HG03159 (cell line): Measurements from ENCODE around the gene CFDP1.

Source experiments
- ATAC-seq: cut with Tn5 transposase; IDR thresholded peaks from one replicate; pipeline ENCODE4 v1.9.1; 2021; ENCODE audit warnings: mild to moderate bottlenecking, moderate library complexity; ENCODE audit not compliant: unreplicated experiment

CFDP1 gene

GRCh38 chr16:75256696-75257343 lies 176.5 kb downstream of the CFDP1 start:
- no peak for ATAC-seq

GRCh38 chr16:75256059-75256571 lies 177.2 kb downstream of the CFDP1 start:
- ATAC-seq = no peak

GRCh38 chr16:75254359-75254837 lies 178.9 kb downstream of the CFDP1 start:
- no peak for ATAC-seq

GRCh38 chr16:75252946-75253911 lies 180.1 kb downstream of the CFDP1 start:
- no peak for ATAC-seq

GRCh38 chr16:75252049-75252864 lies 181.0 kb downstream of the CFDP1 start:
- ATAC-seq = no peak

GRCh38 chr16:75251280-75252048 lies 181.8 kb downstream of the CFDP1 start, which contains the start of gene BCAR1:
Gene BCAR1 (minus strand): TSS chr16:75251624. CDS start chr16:75251482, 142 bp downstream.
- peak; percentile 61 for ATAC-seq

GRCh38 chr16:75250809-75251279 lies 182.5 kb downstream of the CFDP1 start:
- peak; percentile 54 for ATAC-seq

GRCh38 chr16:75250089-75250808 lies 183.1 kb downstream of the CFDP1 start:
- ATAC-seq = no peak

GRCh38 chr16:75249441-75249840 lies 183.9 kb downstream of the CFDP1 start:
- no peak for ATAC-seq

GRCh38 chr16:75248536-75249380 lies 184.5 kb downstream of the CFDP1 start:
- no peak for ATAC-seq

- ATAC-seq = no peak
These were observed 185.2 kb downstream of the CFDP1 start for GRCh38 chr16:75248142-75248535.

- ATAC-seq = no peak
These were observed 186.1 kb downstream of the CFDP1 start for GRCh38 chr16:75247249-75247648.

- no peak for ATAC-seq
These were observed 186.6 kb downstream of the CFDP1 start for GRCh38 chr16:75246504-75247205.

GRCh38 chr16:75244844-75245758 lies 188.2 kb downstream of the CFDP1 start:
- no peak for ATAC-seq

- no peak for ATAC-seq
These were observed 189.0 kb downstream of the CFDP1 start for GRCh38 chr16:75244225-75244809.
